OCI-LY1 (cell line): ENCODE data around the gene RFC2.
"Not testable (repeated sequence)": the region's sequence is repeated elsewhere in the genome, so short reads cannot be mapped to it uniquely, and the experiment has no call there.

Experiments used
- EZH2 ChIP-seq: fragments of 200-600 bp; sonication (generic), shearing (Covaris generic); IDR thresholded peaks from 2 replicates; pipeline ENCODE4 v1.8.0; 2017; ENCODE audit warnings: borderline replicate concordance, mixed run types, mild to moderate bottlenecking, antibody characterized with exemption, low read length, moderate library complexity, mixed read lengths
- TF ChIP-seq, protein P1 (sequence below): fragments of 200-600 bp; sonication (generic), shearing (Covaris generic); IDR thresholded peaks from 2 replicates; pipeline ENCODE4 v1.5.1; 2017; ENCODE audit warnings: mild to moderate bottlenecking, antibody characterized with exemption, low read length, moderate library complexity, mixed read lengths

DNA sequence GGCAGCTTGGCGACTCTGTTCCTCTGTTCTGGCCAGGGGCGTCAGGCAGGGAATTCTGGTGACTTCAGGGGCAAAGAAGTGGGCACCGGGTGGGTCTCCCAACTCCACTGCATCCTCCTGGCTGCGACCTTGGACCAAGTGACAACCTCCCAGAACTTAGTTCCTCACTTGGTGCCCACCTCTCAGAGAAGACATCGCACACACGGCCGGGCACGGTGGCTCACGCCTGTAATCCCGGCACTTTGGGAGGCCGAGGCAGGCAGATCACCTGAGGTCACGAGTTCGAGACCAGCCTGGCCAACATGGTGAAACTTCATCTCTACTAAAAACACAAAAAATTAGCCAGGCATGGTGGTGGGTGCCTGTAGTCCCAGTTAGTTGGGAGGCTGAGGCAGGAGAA lies 29.3 kb downstream of the RFC2 start:
- TF ChIP-seq, protein P1, sequence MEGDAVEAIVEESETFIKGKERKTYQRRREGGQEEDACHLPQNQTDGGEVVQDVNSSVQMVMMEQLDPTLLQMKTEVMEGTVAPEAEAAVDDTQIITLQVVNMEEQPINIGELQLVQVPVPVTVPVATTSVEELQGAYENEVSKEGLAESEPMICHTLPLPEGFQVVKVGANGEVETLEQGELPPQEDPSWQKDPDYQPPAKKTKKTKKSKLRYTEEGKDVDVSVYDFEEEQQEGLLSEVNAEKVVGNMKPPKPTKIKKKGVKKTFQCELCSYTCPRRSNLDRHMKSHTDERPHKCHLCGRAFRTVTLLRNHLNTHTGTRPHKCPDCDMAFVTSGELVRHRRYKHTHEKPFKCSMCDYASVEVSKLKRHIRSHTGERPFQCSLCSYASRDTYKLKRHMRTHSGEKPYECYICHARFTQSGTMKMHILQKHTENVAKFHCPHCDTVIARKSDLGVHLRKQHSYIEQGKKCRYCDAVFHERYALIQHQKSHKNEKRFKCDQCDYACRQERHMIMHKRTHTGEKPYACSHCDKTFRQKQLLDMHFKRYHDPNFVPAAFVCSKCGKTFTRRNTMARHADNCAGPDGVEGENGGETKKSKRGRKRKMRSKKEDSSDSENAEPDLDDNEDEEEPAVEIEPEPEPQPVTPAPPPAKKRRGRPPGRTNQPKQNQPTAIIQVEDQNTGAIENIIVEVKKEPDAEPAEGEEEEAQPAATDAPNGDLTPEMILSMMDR = not testable (repeated sequence)
- not testable (repeated sequence) for TF ChIP-seq EZH2
